Stomach (tissue), 9 donors: Measurements from ENCODE around the gene TGFB1I1. TPM values are rescaled to one million over a fixed set of nuclear protein-coding genes. Genes with fewer than 3 reads are reported as not detected.

Experiments
- DNase-seq, 2 donors: peaks; one replicate each; pipeline versions ENCODE4 v3.0.0 to v3.0.0-alpha.2; 2013 to 2019
- H3K27ac ChIP-seq, 5 donors: fragments of 200-600 bp in 4 of 5; sonication (generic) in 4 of 5; one replicate each; pipeline ENCODE4 v1.5.1; 2013 to 2019; ENCODE audit warnings: mild to moderate bottlenecking in 1 of 5, moderate library complexity in 1 of 5
- H3K27me3 ChIP-seq, 3 donors: fragments of 200-600 bp; sonication (generic); one replicate each; pipeline ENCODE4 v1.5.1; 2017 to 2019; ENCODE audit warnings: mixed run types in 1 of 3
- H3K36me3 ChIP-seq, 4 donors: fragments of 200-600 bp; sonication (generic); 1 replicate in 3 of 4; 2 replicates in 1 of 4; pipeline ENCODE4 v1.5.1; 2016 to 2019
- H3K4me1 ChIP-seq, 4 donors: fragments of 200-600 bp; sonication (generic); one replicate each; pipeline ENCODE4 v1.5.1; 2016 to 2019
- H3K4me3 ChIP-seq, 4 donors: fragments of 200-600 bp; sonication (generic) in 3 of 4; one replicate each; pipeline ENCODE4 v1.5.1; 2016 to 2019; ENCODE audit warnings: mild to moderate bottlenecking in 1 of 4
- H3K9me3 ChIP-seq, 4 donors: fragments of 200-600 bp; sonication (generic); one replicate each; pipeline ENCODE4 v1.5.1; 2016 to 2019
- CTCF ChIP-seq, 7 experiments: fragments of 450-650 bp in 4 of 7; fragments of 200-600 bp in 3 of 7; sonication (generic) in 3 of 7; IDR thresholded peaks; one replicate each; pipeline ENCODE4 v1.5.1; 2016 to 2019; ENCODE audit warnings: antibody characterized with exemption in 7 of 7, control low read depth in 2 of 7, mild to moderate bottlenecking in 1 of 7
- EP300 ChIP-seq: sonication (generic); formaldehyde crosslinking; IDR thresholded peaks from one replicate; pipeline ENCODE4 v1.6.1; 2017; ENCODE audit warnings: antibody characterized with exemption
- POLR2A ChIP-seq, 4 donors: fragments of 450-650 bp; IDR thresholded peaks; one replicate each; pipeline ENCODE4 v1.6.1; 2016; ENCODE audit warnings: antibody characterized with exemption in 4 of 4, control low read depth in 2 of 4, mild to moderate bottlenecking in 1 of 4, moderate library complexity in 1 of 4
- POLR2AphosphoS5 ChIP-seq, 3 donors: sonication (generic); formaldehyde crosslinking; IDR thresholded peaks; one replicate each; pipeline ENCODE4 v1.6.1; 2016; ENCODE audit warnings: antibody characterized with exemption in 3 of 3
- WGBS, 5 donors: extraction: QIAGEN DNeasy Blood & Tissue Kit in 3 of 5; methylation state at CpG; one replicate each; pipeline versions ENCODE4 v1.1.5 to v1.1.7; 2013 to 2018; 5-methylcytosine and 5-hydroxymethylcytosine counted together
- intact Hi-C: fragments of 100-400 bp; cut with DNase I; formaldehyde crosslinking; loops from one replicate; pipeline ENCODE4 v1.15.1; 2023; ENCODE audit warnings: low total_unique reads
- polyA plus RNA-seq, 3 donors: library from polyadenylated mRNA; stranded (reverse); fragments of 200-250 nt; gene quantifications; one replicate each; pipeline ENCODE4 v1.2.3, GENCODE V29; 2013
- total RNA-seq, 5 donors: library from RNA; depleted of rRNA; stranded (reverse); fragments of >200 nt; gene quantifications; one replicate each; pipeline versions ENCODE4 v1.1.0 to v1.2.3, GENCODE V29; 2014 to 2016
- donor health status: healthy with polysubstance abuse.
- donor health status: Bipolar disorder and iron deficiency.
- donor health status: healthy.

Gene TGFB1I1
- total and polyA plus RNA-seq, 8 donors: 36.0 to 84.0 (median 49.2) TPM

GRCh38 chr16:31466381-31466841 is 5.5 kb upstream of the TGFB1I1 start:
- intact Hi-C loops: no loop called here
- no peak for DNase-seq
- no peak overlapping the region for H3K27ac ChIP-seq
- H3K4me3 ChIP-seq: no peak overlapping the region
- H3K4me1 ChIP-seq: peaks cover 6 to 11% (median 8%) of the 10 kb centered on the region in 4 donors
- 87 to 95% (median 91%) methylated on average over 14 to 18 of the region's 18 CpGs for WGBS, 5 donors
- TF ChIP-seq POLR2AphosphoS5 (IDR thresholded peaks at IDR 0.05) (no peak), EP300 (no peak), CTCF (IDR thresholded peaks at IDR 0.05) (no peak), POLR2A (IDR thresholded peaks at IDR 0.05) (no peak)
- no peaks in the 10 kb centered on the region for H3K27me3 ChIP-seq
- no peaks in the 10 kb centered on the region for H3K9me3 ChIP-seq
- peaks cover 45 to 60% (median 58%) of the 10 kb centered on the region in 4 donors for H3K36me3 ChIP-seq

GRCh38 chr16:31467151-31467773 is 4.7 kb upstream of the TGFB1I1 start:
- H3K9me3 ChIP-seq: no peaks in the 10 kb centered on the region
- peaks cover 38 to 52% (median 52%) of the 10 kb centered on the region in 4 donors for H3K36me3 ChIP-seq
- TF ChIP-seq CTCF (IDR thresholded peaks at IDR 0.05): no peak
- no peak for TF ChIP-seq EP300
- no peak for TF ChIP-seq POLR2AphosphoS5 (IDR thresholded peaks at IDR 0.05)
- TF ChIP-seq POLR2A (IDR thresholded peaks at IDR 0.05): no peak
- peak in 1 of 2 donors; percentile 10 for DNase-seq
- no peak overlapping the region for H3K27ac ChIP-seq
- peaks cover 0 to 7% (median 0%) of the 10 kb centered on the region in 3 donors for H3K27me3 ChIP-seq
- intact Hi-C loops: no loop called here
- WGBS, 5 donors: 82 to 95% (median 84%) methylated on average over 5 of the region's 5 CpGs
- H3K4me1 ChIP-seq: peaks cover 6 to 16% (median 16%) of the 10 kb centered on the region in 4 donors
- H3K4me3 ChIP-seq: no peak overlapping the region

- Histone ChIP-seq H3K27ac (no peak overlapping the region), H3K9me3 (no peaks in the 10 kb centered on the region), H3K4me1 (peaks cover 6 to 22% (median 22%) of the 10 kb centered on the region in 4 donors), H3K36me3 (peaks cover 32 to 46% (median 46%) of the 10 kb centered on the region in 4 donors), H3K4me3 (no peak overlapping the region), H3K27me3 (peaks cover 0 to 13% (median 0%) of the 10 kb centered on the region in 3 donors)
- intact Hi-C loops: no loop called here
- 84 to 99% (median 93%) methylated on average over 5 of the region's 5 CpGs for WGBS, 5 donors
- no peak for DNase-seq
- no peak for TF ChIP-seq EP300
- no peak for TF ChIP-seq CTCF (IDR thresholded peaks at IDR 0.05)
- no peak for TF ChIP-seq POLR2AphosphoS5 (IDR thresholded peaks at IDR 0.05)
- no peak for TF ChIP-seq POLR2A (IDR thresholded peaks at IDR 0.05)
Measured at GRCh38 chr16:31467858-31468257, 4.1 kb upstream of the TGFB1I1 start.

- 76 to 84% (median 80%) methylated on average over 3 of the region's 3 CpGs for WGBS, 5 donors
- TF ChIP-seq POLR2AphosphoS5 (IDR thresholded peaks at IDR 0.05): no peak
- TF ChIP-seq CTCF (IDR thresholded peaks at IDR 0.05): no peak
- no peak for TF ChIP-seq POLR2A (IDR thresholded peaks at IDR 0.05)
- TF ChIP-seq EP300: no peak
- H3K27ac ChIP-seq: peak overlapping the region in 4 of 5 donors; percentile 88 to 96 (median 92)
- H3K27me3 ChIP-seq: peaks cover 0 to 14% (median 0%) of the 10 kb centered on the region in 3 donors
- intact Hi-C loops: no loop called here
- H3K4me3 ChIP-seq: no peak overlapping the region
- no peak for DNase-seq
- peaks cover 22 to 42% (median 37%) of the 10 kb centered on the region in 4 donors for H3K36me3 ChIP-seq
- H3K9me3 ChIP-seq: no peaks in the 10 kb centered on the region
- H3K4me1 ChIP-seq: peaks cover 13 to 48% (median 36%) of the 10 kb centered on the region in 4 donors
Measured at GRCh38 chr16:31470615-31471014, 1.3 kb upstream of the TGFB1I1 start.
